Parathyroid adenoma (tissue), 2 donors: ENCODE measurements around the gene RASA3.

Experiments
- H2AFZ ChIP-seq: fragments of 300-600 bp; sonication (generic); one replicate; pipeline ENCODE4 v1.7.0; 2017; ENCODE audit warnings: antibody characterized with exemption, mild to moderate bottlenecking
- H3K27ac ChIP-seq: fragments of 300-600 bp; sonication (generic); one replicate; pipeline ENCODE4 v1.7.0; 2017
- H3K27me3 ChIP-seq: fragments of 300-600 bp; sonication (generic); one replicate; pipeline ENCODE4 v1.7.0; 2017; ENCODE audit warnings: low read length; ENCODE audit not compliant: control insufficient read depth, insufficient read depth
- H3K36me3 ChIP-seq: fragments of 300-600 bp; sonication (generic); one replicate; pipeline ENCODE4 v1.7.0; 2017; ENCODE audit warnings: low read length; ENCODE audit not compliant: control insufficient read depth, insufficient read depth
- H3K4me1 ChIP-seq: fragments of 300-600 bp; sonication (generic); one replicate; pipeline ENCODE4 v1.7.0; 2017; ENCODE audit warnings: control low read depth
- H3K4me2 ChIP-seq: fragments of 300-600 bp; sonication (generic); one replicate; pipeline ENCODE4 v1.7.0; 2017; ENCODE audit warnings: low read length
- H3K4me3 ChIP-seq: fragments of 300-600 bp; sonication (generic); one replicate; pipeline ENCODE4 v1.7.0; 2017; ENCODE audit warnings: low read depth, low read length
- H3K79me2 ChIP-seq: fragments of 300-600 bp; sonication (generic); one replicate; pipeline ENCODE4 v1.7.0; 2017; ENCODE audit warnings: control low read depth
- H3K9ac ChIP-seq: fragments of 300-600 bp; sonication (generic); one replicate; pipeline ENCODE4 v1.7.0; 2017; ENCODE audit warnings: mild to moderate bottlenecking
- H3K9me3 ChIP-seq: fragments of 300-600 bp; sonication (generic); one replicate; pipeline ENCODE4 v1.7.0; 2017; ENCODE audit warnings: low read length; ENCODE audit not compliant: control insufficient read depth
- TF ChIP-seq, protein P1 (sequence below): fragments of 300-600 bp; sonication (generic); IDR thresholded peaks from one replicate; pipeline ENCODE4 v1.7.0; 2017; ENCODE audit warnings: antibody characterized with exemption, mild to moderate bottlenecking
- donor health status: primary hyperparathyroidism.

Gene RASA3

DNA sequence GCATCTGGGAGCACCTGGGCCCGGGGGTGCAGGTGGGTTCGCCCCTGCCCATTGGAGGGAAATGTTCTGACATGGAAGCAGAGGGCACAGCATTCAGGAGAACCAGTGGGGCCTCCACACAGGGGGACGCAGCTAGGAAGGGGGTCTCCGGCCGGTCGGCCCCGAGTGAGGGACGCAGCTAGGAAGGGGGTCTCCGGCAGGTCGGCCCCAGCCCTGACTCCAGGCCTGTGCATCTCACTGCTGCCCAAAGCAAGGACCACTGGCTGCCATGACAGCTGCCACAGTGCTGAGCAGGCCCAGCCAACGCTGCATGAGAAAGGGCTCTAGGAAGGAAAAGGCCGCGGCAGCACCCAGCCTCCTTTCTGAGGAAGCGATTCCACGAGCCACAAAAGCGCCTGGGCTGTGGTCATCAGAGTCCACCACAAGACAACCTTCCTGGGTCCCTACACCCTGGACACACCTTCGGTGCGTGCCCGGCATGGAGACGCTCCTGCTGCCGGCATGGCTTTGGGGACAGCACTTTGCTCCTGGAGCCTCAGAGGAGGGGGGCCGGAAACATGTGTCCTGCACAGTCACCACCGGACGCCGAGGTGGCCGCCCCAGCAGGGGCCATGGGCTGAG lies 9.7 kb downstream of the RASA3 start:
- no peak overlapping the region for H3K27ac ChIP-seq

DNA sequence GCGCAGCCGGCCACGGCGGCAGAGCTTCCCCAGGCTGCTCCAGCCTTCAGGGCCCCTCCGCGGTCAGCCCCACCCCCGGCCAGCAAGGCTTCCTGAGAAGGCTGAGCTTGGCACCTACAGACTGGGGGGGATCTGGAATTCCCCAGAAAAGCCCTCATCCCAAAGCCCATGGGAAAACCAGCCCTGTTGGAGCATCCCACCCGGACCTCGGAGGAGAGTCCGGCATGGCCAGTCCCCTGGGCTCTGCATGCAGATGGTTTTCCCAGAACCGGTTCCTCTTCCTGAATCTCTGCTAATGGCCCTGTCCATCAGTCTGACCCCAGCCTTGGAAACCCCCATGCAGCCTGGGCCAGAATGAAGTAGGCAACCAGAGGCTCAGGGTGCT lies 10.3 kb downstream of the RASA3 start:
- Histone ChIP-seq H3K36me3 (no peaks in the 10 kb centered on the region), H3K4me2 (no peak overlapping the region), H3K4me1 (no peaks in the 10 kb centered on the region), H2AFZ (no peak overlapping the region), H3K79me2 (no peaks in the 10 kb centered on the region), H3K9me3 (no peaks in the 10 kb centered on the region), H3K4me3 (no peak overlapping the region), H3K9ac (no peak overlapping the region), H3K27me3 (no peaks in the 10 kb centered on the region), H3K27ac (no peak overlapping the region)
- TF ChIP-seq, protein P1, sequence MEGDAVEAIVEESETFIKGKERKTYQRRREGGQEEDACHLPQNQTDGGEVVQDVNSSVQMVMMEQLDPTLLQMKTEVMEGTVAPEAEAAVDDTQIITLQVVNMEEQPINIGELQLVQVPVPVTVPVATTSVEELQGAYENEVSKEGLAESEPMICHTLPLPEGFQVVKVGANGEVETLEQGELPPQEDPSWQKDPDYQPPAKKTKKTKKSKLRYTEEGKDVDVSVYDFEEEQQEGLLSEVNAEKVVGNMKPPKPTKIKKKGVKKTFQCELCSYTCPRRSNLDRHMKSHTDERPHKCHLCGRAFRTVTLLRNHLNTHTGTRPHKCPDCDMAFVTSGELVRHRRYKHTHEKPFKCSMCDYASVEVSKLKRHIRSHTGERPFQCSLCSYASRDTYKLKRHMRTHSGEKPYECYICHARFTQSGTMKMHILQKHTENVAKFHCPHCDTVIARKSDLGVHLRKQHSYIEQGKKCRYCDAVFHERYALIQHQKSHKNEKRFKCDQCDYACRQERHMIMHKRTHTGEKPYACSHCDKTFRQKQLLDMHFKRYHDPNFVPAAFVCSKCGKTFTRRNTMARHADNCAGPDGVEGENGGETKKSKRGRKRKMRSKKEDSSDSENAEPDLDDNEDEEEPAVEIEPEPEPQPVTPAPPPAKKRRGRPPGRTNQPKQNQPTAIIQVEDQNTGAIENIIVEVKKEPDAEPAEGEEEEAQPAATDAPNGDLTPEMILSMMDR, result no peak

More for the DNA sequence above, 9.7 kb downstream of the RASA3 start:
- H3K27me3 ChIP-seq, result no peaks in the 10 kb centered on the region
- H3K4me2 ChIP-seq, result no peak overlapping the region
- H3K9me3 ChIP-seq, result no peaks in the 10 kb centered on the region
- H3K4me3 ChIP-seq, result no peak overlapping the region
- H2AFZ ChIP-seq, result no peak overlapping the region
- H3K36me3 ChIP-seq, result no peaks in the 10 kb centered on the region
- TF ChIP-seq, protein P1, result no peak
- no peaks in the 10 kb centered on the region for H3K79me2 ChIP-seq
- no peaks in the 10 kb centered on the region for H3K4me1 ChIP-seq
- H3K9ac ChIP-seq, result no peak overlapping the region

DNA sequence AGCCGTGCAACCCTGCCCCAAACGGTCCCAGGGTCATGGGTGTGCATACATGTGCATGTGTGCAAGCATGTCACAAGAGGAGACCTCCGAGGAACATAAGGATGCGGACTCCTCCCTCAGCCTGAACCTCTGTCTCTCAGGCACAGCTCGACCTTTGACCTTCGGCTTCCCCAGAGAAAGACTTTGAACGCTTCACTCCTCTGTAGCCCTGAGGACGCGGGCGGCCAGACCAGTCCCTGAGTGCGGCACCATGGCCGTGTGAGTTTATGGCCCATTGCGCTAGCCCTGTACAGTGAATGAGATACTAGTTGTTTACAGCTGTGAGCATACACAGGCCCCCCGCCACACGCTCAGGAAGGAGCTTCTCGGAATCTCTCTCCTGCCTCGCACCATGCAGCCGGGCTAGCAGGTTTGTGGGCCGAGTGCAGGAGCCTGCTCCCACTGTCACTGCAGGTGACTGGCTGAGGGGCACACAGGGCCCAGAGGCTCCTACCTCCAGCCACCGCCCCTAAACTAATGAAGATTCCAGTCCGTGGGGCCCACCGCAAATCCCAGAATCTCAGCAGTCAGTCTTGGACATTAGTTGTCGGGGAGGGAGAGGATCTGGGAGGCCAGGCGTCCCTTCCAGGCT lies 10.8 kb downstream of the RASA3 start:
- TF ChIP-seq, protein P1, result no peak
- Histone ChIP-seq H3K4me2 (no peak overlapping the region), H3K9me3 (no peaks in the 10 kb centered on the region), H3K36me3 (no peaks in the 10 kb centered on the region), H3K4me3 (no peak overlapping the region), H3K27me3 (no peaks in the 10 kb centered on the region), H3K27ac (no peak overlapping the region), H3K9ac (no peak overlapping the region), H2AFZ (no peak overlapping the region), H3K79me2 (no peaks in the 10 kb centered on the region), H3K4me1 (no peaks in the 10 kb centered on the region)

DNA sequence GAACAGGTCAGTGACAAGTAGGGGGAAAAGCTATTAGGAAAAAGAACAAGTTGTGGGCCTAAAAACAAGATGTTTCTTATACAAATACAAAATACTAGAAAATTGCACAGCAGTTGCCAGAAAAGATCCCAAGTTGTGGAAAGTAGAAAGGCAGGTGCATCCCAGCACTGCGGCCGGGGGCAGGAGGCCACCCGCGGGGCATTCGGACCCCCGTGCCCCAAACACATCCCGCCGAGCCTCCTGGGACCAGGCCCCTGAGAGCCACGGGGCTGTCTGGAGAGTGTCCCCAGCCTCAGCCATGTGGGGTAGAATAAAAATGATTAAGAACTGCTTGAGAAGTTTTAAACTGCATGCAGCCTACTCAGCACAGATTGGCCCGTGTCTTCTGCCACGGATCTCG lies 11.4 kb downstream of the RASA3 start:
- peaks cover under 1% of the 10 kb centered on the region for H3K79me2 ChIP-seq
- no peaks in the 10 kb centered on the region for H3K27me3 ChIP-seq
- no peaks in the 10 kb centered on the region for H3K4me1 ChIP-seq

More for the DNA sequence above, 11.4 kb downstream of the RASA3 start:
- Histone ChIP-seq H3K9ac (no peak overlapping the region), H3K4me3 (no peak overlapping the region), H3K9me3 (no peaks in the 10 kb centered on the region), H3K27ac (no peak overlapping the region), H3K36me3 (no peaks in the 10 kb centered on the region), H3K4me2 (no peak overlapping the region), H2AFZ (no peak overlapping the region)
- TF ChIP-seq, protein P1, result no peak
